ENCODE measurements around the gene GRID1.

The GRID1 gene

DNA sequence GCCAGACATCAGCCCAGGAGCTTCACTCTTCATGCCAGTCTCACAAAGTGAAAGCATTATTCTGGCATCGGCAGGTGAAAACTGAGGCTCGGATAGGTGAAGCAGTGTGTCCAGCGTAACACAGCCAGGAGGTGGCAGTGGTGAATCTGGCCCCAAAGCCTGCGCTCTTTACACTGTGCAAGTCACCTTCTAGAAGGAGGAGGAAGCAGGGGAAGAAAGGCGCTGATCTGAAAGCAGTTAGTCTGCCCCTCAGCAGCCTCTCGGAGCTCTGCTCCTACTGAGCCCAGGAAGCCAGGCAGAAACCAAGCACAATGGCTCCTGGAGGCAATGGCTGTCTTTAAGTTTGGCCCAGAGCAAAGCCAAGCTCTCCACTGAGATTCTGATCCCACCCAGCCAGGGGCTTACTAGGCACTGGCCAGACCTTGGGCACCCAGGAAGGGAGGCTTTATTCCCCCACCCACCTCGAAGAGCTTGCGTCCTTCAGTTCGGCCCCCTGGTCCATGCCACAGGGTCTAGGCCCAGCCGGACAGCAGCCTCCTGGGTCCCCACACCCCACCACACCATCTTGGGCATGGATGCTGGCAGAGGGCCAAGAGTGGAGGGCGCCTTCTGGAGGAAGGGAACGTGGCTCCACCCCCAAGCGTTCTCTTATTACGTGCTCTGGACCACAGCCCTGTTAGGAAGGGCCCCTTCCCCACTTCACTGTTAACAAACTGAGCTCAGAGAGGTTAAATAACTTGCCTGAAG, 104.5 kb downstream of the GRID1 start:
- Mint-ChIP-seq H3K9me3 (no peaks in the 10 kb centered on the region), H3K27ac (no peak overlapping the region), H3K4me3 (no peak overlapping the region), H3K27me3 (ENCODE audit: low read depth) (peaks cover 35% of the 10 kb centered on the region), H3K4me1 (no peaks in the 10 kb centered on the region), H3K36me3 (ENCODE audit: low read depth) (no peaks in the 10 kb centered on the region)
- TF ChIP-seq, protein P1, sequence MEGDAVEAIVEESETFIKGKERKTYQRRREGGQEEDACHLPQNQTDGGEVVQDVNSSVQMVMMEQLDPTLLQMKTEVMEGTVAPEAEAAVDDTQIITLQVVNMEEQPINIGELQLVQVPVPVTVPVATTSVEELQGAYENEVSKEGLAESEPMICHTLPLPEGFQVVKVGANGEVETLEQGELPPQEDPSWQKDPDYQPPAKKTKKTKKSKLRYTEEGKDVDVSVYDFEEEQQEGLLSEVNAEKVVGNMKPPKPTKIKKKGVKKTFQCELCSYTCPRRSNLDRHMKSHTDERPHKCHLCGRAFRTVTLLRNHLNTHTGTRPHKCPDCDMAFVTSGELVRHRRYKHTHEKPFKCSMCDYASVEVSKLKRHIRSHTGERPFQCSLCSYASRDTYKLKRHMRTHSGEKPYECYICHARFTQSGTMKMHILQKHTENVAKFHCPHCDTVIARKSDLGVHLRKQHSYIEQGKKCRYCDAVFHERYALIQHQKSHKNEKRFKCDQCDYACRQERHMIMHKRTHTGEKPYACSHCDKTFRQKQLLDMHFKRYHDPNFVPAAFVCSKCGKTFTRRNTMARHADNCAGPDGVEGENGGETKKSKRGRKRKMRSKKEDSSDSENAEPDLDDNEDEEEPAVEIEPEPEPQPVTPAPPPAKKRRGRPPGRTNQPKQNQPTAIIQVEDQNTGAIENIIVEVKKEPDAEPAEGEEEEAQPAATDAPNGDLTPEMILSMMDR (IDR thresholded peaks at IDR 0.05; ENCODE audit: unreplicated experiment in 3 of 3): no peak

DNA sequence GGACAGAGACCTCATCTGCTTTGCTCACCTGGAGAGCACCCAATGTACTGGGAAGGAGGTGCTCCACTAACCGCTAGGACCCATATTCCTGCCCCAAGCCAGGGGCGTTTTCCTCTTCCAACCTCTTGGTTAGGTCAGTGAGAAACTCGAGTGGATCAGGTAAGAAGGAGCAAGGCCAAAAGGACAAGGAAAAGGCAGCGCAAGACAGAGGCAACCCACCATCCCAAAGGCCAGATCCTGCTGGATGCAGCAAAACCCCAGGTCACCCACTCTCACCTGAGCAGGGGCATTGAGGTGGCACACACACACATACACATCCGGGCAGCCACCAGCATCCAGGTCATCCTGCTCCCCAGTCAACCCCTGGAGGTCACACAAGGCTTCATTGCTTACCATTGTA, 105.1 kb downstream of the GRID1 start:
- Mint-ChIP-seq H3K27me3 (ENCODE audit: low read depth) (peaks cover 35% of the 10 kb centered on the region), H3K4me3 (no peak overlapping the region), H3K4me1 (no peaks in the 10 kb centered on the region), H3K9me3 (no peaks in the 10 kb centered on the region), H3K36me3 (ENCODE audit: low read depth) (no peaks in the 10 kb centered on the region), H3K27ac (no peak overlapping the region)
- TF ChIP-seq, protein P1 (IDR thresholded peaks at IDR 0.05; ENCODE audit: unreplicated experiment in 3 of 3): no peak

DNA sequence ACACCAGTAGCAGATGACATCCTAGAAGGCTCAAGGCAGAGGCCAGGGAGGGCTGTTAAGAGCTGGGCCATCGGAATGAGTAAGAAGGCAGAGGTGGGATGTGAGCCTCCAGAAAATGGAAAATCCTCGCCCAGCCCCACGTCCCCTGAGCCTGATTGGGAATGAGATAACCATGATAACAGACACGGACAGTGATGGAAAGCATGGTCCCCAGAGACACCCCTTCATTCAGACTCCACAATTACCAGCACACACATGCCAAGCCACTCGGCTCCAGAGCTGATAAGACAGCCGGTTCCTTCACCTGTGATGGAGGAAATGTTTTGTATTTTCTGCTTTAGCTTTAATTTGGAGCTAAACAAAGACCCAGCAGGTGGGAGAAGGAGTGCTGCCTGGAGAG, 106.0 kb downstream of the GRID1 start:
- no peaks in the 10 kb centered on the region for H3K9me3 Mint-ChIP-seq
- no peaks in the 10 kb centered on the region for H3K4me1 Mint-ChIP-seq
- H3K36me3 Mint-ChIP-seq (ENCODE audit: low read depth): no peaks in the 10 kb centered on the region
- no peak overlapping the region for H3K27ac Mint-ChIP-seq
- no peak overlapping the region for H3K4me3 Mint-ChIP-seq
- TF ChIP-seq, protein P1 (IDR thresholded peaks at IDR 0.05; ENCODE audit: unreplicated experiment in 3 of 3): no peak
- H3K27me3 Mint-ChIP-seq (ENCODE audit: low read depth): peaks cover 34% of the 10 kb centered on the region

DNA sequence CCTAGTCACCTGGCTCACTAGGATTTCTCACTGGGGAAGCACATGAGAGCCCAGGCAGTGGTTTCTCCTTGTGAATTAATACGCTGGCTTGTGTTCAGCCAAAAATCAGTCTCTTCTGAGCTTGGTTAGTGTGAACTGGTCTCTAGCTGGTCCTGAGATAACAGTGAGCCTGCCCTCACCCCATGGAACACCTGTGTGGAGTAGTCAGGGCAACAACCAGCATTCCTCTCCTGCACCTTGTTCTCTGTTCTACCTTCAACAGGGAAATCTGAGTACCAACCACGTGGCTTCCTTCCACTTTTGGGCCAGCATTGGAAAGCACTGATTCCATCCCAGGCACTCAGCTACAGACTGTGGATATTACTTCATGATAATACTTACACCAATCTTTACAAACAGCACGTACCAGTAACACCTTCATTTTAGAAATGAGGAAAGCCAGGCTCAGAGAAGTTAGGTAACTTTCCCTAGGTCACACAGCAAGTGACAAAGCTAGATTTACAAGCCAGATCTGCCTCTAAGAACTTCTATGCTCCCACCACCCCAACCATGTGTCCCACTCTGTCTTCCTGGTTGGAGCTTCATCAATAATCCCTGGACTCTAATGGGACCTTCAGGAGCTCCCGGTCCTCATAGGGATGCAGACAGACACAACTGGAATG, 106.6 kb downstream of the GRID1 start:
- H3K27ac Mint-ChIP-seq: no peak overlapping the region
- H3K4me1 Mint-ChIP-seq: no peaks in the 10 kb centered on the region
- H3K27me3 Mint-ChIP-seq (ENCODE audit: low read depth): peaks cover 30% of the 10 kb centered on the region
- TF ChIP-seq, protein P1 (IDR thresholded peaks at IDR 0.05; ENCODE audit: unreplicated experiment in 3 of 3): no peak
- H3K36me3 Mint-ChIP-seq (ENCODE audit: low read depth): no peaks in the 10 kb centered on the region
- no peak overlapping the region for H3K4me3 Mint-ChIP-seq
- no peaks in the 10 kb centered on the region for H3K9me3 Mint-ChIP-seq

DNA sequence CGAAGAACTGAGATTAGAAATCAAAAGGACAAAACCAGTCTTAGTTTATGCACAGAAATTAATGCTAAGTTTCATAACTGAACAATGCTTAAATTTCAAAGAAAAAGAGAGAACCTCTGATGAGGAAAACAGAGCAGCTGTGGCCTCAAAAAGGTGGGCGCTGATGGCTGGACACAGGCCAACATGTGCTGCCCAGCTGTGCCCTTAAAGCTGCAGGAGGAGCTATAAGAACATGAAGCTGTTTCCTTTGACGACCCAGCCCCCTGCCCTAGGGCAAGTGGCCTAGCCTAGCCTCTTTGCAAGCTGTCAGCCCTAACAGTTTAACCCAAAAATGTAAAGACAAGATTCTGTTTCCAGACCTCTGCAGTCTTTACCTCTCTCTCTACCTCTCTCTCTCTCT, 107.7 kb downstream of the GRID1 start:
- Mint-ChIP-seq H3K27ac (no peak overlapping the region), H3K9me3 (no peaks in the 10 kb centered on the region), H3K27me3 (ENCODE audit: low read depth) (peaks cover 24% of the 10 kb centered on the region), H3K4me1 (peaks cover 3% of the 10 kb centered on the region), H3K4me3 (no peak overlapping the region), H3K36me3 (ENCODE audit: low read depth) (no peaks in the 10 kb centered on the region)
- TF ChIP-seq, protein P1 (IDR thresholded peaks at IDR 0.05; ENCODE audit: unreplicated experiment in 3 of 3): no peak

DNA sequence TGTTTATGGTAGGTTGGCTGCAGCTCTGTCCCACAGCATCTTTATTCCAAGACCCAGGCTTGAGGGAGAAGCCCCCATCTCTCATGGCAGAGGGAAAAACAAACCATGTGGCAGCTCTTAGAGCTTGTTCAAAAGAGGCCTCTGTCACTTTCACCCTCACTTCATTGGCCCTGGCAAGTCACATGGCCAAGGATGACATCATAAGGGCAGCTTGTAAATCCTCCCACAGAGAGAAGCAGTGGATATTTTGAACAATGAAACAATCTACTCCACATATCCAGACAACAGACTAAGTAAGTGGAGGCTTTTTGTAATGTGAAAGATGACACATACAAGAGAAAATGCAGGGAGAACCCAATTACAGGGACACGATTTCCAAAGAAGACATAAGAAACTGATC, 108.1 kb downstream of the GRID1 start:
- TF ChIP-seq, protein P1 (IDR thresholded peaks at IDR 0.05; ENCODE audit: unreplicated experiment in 3 of 3): no peak
- H3K4me1 Mint-ChIP-seq: peaks cover 4% of the 10 kb centered on the region
- no peaks in the 10 kb centered on the region for H3K9me3 Mint-ChIP-seq
- H3K27me3 Mint-ChIP-seq (ENCODE audit: low read depth): peaks cover 28% of the 10 kb centered on the region
- H3K4me3 Mint-ChIP-seq: no peak overlapping the region
- no peak overlapping the region for H3K27ac Mint-ChIP-seq
- H3K36me3 Mint-ChIP-seq (ENCODE audit: low read depth): no peaks in the 10 kb centered on the region

All from nephron (organoid).